Activated CD4-positive, alpha-beta T cell treated with anti-CD3 and anti-CD28 coated beads, Interleukin-2, Interleukin-4, amounts not matched to agents 100 ng/mL and 50 ng/mL, durations not matched to agents 16 hours and 8 hours (primary cell): ENCODE data around the gene LHFPL3.

Experiments
- DNase-seq: peaks from one replicate; pipeline ENCODE4 v3.0.0-alpha.2; 2020; ENCODE audit warnings: low spot score

LHFPL3 gene

DNA sequence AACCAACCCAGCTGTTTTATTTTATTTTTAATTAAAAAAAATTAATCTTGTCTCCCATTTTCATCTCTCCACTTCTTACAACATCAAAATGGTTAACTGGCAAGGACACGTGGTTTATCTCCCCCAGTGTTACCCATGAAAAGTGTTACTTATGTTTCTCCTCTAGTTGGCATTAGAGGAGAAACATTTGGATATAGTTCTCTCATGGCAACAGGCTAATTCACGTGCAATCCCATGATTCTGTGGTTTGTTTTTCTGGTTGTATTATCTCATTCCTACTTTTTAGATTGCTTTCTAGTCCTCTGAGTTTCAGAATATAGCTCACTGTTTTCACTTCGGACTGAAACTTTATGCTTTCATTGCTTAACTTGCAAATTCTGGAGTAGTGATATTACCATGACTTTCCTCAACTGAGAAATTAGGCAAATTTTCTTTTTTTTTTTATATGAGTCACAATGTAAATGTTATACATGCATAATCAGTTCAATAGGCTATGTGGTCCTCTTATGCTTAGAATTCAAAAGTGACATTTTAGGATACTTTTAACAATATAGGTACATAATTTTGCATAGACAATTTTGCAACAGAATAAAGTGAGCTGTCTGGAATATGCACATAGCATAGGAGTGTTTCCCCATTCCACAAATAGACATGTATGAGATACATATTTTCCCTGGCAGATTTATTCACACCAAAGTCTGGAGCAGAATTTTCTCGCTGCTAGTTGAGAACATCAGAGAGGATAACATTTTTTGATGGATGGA is 43.0 kb downstream of the LHFPL3 start:
- DNase-seq: no peak

DNA sequence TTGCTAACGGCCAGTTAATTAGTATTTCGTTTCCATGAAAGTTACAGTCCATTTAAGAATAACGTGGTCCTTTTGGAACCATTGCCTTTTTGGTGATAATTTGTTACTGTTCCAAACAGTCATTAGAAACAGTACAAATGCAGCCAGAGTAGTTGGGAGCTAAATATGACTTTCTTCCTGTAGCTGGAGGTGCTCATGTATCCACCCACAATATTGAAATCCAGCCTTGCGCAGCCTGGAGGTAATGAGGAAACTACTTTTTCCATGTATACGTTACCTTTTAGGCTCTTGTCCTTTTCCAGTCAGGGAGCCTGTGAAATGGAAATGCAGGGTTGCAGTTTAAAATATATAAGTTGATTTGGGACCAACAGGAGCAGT is 43.6 kb downstream of the LHFPL3 start:
- DNase-seq: no peak

DNA sequence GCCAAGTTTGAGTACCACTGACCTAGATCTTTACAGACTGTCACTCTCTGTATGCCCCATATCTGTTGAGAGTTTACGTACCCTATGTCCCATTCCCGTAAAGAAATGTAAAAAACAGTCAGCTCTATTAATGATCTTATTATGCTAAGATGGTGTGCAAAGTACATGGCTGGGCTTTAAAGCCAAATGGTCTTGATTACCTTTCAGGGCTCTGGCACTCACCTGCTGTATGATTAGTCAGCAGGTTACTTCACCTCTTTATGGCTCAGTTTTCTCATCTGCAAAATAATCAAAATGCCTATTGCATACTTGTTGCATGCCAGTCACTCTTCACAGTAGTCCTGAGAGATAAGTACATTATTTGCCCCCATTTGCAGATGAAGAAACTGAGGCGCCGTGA is 54.2 kb downstream of the LHFPL3 start:
- no peak for DNase-seq

DNA sequence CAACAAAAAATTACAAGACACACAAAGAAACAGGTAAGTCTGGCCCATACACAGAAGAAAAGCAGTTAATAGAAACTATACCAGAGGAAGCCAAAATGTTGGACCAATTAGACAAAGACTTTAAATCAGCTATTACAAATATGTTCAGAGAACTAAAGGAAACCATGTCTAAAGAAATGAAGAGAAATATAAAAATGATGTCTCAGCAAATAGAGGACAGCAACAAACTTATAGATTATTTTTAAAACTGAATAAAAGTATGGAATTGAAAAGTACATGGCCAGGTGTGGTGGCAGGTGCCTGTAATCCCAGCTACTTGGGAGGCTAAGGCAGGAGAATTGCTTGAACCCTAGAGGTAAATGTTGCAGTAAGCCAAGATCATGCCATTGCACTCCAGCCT is 58.5 kb downstream of the LHFPL3 start:
- no peak for DNase-seq

DNA sequence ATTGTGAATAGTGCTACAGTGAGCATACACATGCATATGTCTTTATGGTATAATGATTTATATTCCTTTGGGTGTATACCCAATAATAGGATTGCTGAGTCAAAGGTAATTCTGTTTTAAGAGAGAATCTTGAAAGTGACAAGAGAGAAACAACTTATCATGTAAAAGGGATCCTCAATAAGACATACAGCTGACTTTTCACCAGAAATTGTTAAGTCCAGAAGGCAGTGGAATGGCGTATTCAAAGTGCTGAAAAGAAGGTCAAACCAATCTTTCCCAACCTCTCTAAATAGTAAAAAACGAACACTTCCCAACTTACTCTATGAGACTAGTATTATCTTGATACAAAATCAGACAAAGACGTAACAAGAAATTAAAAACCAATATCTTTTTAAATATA is 59.8 kb downstream of the LHFPL3 start:
- no peak for DNase-seq

DNA sequence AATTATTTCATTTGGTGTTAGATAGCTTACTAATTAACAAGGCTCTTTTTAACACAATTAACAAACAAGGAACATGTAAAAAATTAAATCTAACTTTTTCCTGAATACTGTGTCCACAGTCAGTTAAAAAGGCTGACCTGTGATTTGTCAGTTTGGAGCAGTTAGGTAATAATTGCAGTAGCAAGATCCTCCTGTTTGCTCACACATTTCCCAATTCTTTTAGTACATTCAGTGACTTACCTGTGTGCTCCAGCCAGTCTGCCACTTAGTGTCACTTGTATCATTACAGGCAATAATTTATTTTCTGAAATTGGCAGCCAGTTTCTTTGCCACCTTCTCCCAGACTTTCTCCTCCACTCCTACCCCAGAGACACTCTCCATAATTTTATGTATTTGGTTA is 66.8 kb downstream of the LHFPL3 start:
- no peak for DNase-seq

DNA sequence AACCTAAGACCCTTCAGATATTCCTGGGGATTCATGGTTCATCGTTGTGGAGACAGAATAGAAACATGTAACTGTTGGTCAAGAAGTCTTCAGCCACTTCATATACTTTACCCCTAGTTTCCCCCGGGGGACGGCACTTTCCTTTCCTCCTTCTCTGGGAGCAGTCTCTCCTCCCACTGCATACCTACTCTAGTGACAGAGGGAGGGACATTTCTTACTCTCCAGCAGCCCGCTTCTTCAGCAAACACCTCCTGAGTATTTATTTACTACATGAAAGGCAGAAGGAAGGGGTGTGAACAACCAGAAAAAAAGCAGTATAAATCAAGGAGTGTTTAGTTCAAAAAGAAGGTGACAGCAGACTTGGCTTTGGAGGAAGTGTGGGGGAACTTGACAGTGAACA is 69.0 kb downstream of the LHFPL3 start:
- no peak for DNase-seq

DNA sequence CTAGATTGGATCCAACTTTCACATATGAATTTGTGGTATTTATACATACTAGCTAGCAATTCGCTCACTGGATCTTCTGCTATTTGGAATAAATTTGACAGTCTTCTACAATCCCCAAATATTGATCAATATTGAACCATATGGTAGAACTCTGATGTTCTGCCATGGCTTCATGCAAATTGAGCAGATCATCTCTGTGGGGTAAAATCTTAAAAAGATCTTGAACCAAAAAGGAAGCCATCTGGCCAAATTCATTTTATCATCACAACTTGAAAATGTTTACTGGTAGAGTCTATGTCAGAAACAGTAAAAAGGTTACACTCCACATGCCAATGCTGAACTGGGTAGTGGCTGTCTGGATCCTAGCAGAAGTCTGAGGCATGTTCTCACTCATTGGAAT is 80.0 kb downstream of the LHFPL3 start:
- no peak for DNase-seq

DNA sequence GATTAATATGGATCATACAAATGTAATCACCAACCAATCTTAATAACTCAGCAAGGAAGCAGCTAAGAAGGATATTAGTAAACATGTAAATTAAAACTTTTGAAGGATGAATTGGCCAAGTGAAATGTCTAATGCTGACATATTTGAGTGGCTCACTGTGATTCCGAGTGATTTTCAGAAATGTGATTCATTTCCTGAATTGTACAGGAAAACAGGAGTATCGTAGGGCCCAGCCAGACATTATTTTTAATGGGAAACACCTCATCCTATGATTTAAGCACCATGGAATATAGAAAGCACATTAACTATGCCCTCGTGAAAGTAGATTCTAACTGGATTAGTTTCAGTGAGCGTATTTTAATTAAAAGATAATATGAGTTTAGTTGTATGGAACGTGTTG is 82.3 kb downstream of the LHFPL3 start:
- no peak for DNase-seq

DNA sequence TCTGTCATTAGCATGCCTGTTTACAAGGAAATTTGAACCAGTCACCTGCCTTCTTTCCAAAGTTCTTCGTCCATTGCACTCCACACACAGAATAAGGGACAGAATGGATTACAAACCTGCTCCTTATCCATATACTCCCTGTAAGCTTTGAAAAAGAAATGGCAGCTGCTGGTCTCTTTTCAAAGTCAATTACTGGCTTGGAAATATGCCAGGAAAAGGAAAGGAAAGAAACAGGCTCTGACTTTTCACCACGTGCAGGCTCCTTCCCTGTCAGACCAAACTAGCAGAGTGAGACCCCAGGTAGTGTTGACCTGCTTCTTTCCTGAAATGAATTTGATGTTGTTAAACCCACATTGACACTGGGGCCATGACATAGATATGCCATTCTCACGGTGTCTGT is 84.5 kb downstream of the LHFPL3 start:
- no peak for DNase-seq

DNA sequence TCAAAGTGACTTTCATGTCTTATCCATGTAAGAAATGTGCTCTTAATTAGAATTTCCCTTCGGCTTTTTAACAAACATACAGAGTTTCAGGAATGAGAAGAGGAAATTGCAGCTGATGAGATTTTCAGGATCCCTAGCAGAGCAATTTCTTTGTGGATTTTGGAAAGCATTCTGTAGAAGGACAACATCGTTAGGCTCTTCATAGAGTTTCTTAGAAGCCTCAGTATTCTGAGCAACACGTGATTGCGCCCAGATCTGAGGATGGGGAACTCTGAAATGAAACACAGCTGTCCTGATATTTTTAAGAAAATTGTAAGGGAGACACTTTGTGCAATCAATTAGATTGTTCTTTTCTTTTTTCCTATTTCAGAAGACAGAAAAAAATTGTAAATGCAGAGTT is 85.8 kb downstream of the LHFPL3 start:
- no peak for DNase-seq

DNA sequence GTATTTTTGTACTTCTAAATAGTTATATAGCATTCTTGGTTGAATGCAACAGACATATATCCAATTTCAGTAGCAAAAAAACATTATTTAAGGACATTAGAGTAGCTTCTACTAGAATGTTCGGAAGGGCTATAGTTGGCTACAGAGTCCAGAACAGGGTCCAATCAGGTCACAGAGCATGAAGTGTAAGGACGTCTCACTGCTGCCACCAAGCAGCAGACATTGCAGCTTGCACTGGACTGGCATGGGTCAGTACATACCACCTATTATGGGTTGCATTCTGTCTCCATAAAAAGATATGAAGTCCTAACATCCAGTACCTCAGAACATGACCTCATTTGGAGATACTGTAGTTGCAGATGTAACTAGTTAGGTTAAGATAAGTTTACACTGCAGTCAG is 87.3 kb downstream of the LHFPL3 start:
- DNase-seq: no peak

DNA sequence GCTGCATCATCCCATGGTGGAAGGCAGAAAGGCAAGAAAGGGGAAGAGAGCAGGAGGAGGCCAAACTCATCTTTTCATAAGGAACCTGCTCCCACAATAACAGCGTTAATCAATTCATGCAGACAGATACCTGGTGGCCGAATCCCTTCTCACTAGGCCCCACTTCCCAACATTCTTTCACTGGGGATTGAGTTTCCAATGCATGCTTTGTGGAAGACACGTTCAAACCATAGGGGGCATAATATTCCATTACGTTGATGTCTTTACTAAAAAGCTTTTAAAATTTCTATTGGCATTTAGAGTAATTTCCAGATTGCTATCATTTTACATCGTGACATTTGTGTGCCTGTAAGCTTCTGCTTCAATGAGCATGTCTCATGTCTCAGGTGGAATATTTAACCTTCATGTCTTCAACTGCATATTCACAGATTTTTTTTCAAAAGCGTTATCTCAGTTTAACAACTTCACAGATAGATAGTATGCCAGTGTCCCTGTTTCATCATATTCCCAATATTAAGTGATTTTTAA is 88.5 kb downstream of the LHFPL3 start:
- DNase-seq: no peak

DNA sequence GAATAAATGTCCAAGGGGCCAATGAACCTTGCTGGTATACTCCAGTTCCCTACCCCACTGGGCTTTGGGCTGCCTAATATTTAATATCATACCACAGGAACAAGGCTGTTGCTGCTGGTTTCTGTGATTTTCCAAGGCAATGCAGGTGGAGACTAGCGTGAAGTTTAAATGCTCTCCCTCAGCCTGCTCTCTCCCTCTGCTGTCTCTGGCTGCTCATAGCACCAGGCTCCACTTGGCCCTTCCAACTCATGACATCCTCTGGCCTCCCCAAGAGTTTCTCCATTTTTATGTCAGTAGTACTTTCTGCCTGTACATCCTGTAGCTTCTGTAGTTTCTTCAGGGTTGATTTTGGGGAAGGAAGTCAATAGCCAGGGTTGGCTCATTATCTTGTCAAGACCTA is 103.5 kb downstream of the LHFPL3 start:
- no peak for DNase-seq

DNA sequence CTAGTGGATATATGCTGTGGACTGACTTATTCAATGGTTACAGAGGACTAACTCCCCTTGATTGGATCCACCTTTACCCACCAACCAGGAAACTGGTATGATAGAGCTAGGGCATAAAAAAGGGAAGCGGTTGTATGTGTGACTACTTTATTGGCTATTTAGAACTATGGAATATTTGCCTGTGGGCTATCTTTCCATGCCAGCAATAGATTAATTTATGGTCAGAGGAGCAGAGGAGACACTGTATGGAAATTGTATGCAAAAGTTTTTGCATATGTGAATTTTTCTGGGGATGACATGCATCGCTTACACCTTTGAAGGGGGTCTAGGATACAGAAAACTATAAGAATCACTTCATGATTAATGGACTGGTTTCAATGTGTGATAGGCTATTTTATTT is 105.7 kb downstream of the LHFPL3 start:
- DNase-seq: no peak

DNA sequence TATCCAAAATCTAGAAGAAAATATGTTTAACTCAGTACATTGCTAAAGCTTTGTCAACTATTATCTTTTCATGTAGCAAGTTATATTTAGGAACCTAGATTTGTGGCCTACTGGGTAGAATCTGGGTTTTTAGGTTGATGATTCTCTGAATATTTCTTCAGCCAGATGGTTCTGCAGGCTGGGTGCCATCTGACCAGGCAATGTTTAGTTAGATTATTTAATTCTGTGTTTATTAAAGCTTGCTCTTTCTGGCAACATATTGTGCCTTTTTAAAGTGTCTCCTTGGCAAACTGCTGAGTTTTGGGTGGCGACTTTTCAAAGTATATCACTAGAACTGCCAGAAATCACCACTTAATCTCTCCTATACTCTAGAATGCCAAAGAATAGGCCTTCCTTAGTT is 114.1 kb downstream of the LHFPL3 start:
- no peak for DNase-seq

DNA sequence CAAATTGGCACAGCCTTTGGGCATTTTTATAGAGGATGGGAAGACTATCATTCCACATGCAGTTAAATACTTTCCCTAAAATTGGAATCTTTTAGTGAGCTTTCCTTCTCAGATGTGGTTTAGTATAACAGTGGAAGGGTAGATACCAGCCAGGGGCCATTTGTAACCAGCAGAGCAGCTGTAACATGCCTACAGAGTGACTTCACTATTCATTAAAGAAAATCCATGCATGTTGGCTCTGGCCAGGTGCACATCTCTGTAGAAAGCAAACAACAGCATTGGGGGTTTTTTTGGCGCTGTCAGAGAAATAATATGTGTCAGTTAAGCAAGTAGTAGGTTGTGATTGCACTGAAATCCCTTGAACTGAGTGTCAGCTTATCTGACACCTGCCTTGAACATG is 115.6 kb downstream of the LHFPL3 start:
- no peak for DNase-seq

DNA sequence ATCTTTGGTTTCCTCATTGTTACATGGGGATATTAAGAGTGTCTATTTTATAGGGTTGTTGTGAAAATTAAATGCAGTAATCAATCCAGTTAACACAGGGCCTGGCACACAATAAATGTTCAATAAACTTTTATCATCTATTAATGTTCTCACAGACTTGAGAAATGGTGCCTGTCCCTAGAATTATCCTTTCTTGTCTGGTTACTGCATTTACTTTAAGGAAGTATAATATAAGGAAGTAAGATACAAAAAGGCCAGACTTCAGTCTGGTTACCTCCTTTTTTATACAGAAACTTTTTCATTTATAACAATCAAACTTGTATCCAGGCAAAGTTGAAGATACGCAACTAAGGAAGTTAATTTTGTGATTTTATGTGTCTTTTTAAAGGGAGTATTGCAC is 117.0 kb downstream of the LHFPL3 start:
- DNase-seq: no peak

DNA sequence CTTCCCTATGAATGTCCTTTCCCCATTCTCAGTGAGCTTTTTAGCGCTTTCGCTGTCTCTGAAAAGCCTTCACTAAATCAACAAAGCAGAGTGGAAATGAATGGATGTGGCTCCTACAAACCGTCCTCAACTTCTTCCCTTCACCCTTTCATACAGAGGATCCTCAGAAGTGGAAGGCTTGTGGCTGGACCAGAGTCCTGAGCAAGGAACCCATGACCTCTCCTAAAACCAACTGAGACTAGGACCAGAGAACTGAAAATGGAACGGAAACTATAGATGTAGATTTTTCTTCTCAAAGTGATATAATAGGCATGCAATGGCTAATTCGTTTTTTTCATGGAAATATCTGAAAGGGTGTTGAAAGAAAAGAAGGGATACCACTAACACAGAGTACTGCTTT is 122.5 kb downstream of the LHFPL3 start:
- no peak for DNase-seq

DNA sequence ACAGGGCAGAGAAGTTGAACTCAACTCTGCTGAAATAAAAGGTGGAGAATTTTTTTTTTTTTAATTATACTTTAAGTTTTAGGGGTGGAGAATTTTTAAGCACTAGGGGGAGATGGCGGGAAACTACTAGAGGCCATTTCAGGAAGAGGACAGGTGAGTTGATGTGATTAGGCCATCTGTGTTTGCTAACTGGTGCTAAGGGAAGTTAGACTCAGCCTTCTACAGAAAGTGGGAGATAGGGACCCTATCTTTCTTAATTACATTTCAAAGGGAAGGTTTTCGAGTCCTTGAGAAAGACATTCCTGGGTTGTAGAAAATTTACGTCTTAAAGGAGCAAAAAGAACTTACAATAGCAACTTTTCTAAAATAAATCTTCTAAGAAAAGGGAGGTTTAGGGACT is 124.8 kb downstream of the LHFPL3 start:
- DNase-seq: no peak

DNA sequence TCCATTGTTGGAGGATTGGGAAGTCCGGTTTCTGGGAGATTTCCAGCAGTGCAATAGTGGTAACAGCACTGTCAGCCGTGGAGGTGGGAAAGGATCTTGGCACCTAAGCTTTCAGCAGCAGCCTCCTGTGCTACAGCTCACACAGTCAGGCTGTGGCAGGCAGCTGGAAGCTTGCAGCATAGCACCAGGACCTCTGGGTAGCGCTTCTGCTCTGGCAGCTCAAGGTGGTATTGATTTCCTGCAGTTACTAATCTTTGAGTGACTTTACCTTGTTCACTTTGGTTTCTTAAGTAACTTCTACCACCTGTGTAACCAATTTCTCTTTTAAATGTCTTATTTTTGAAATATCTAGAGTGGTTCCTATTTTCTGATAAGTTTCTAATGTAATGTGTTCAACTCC is 130.5 kb downstream of the LHFPL3 start:
- DNase-seq: no peak

DNA sequence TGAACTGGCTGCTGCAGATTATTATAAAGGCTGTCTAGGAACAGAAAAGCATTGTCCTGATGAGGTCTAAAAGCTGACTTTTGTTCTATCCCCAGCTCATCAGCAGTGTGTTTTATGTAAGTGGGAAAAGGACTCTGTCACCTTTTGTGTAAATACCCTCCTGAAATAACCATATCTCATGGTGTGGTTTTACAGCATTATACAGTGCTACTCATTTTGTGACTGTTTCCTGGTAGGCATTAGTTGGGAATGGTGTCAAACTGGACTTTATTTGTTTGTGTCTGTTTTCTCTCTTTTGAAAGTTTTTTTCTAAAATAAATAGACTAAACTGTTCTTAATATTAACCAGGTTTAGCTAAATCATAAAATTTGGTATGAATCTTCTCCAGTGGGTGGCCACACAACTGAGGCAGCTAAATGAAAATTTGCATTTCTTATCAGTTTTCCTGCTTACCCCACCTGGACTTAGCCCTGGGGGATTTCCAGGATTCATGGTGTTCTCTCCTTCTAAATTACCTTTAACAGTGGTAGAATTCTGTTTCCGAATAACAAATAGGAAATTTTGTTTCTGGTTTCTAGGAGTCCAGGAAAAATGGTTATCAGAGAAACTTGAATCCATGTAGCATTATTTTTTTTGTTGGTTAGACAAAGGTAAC is 140.9 kb downstream of the LHFPL3 start:
- DNase-seq: no peak

DNA sequence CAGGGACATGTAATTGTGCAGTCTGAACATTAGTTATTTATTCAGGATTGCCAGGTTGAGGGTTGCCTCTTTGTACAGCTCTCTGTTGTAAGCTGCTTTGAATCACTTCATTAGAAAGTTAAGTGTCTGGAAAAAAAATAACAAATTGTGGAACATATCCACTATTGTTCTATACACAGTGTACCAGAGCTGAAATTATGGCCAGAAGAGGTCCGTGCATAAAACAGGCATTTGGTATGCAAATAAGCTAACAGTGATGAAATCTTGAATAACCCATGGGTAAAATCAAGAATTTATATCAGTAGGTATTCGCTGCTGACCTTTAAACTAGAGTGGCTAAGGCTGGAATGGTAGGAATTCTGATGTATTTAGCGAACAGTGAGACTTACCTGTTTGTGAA is 152.1 kb downstream of the LHFPL3 start:
- no peak for DNase-seq
